ENCODE results near the gene TEX2. TPM values are rescaled to one million over a fixed set of nuclear protein-coding genes. Genes with fewer than 3 reads are reported as not detected.

Gene TEX2
- total RNA-seq, 6 donors from 2014 or later = 42.3 to 96.1 (median 53.4) TPM

- WGBS, 2 donors = 64 to 73% methylated on average over 12 of the region's 12 CpGs
- Histone ChIP-seq H3K27me3 (no peaks in the 10 kb centered on the region), H3K27ac (no peak overlapping the region), H3K36me3 (no peaks in the 10 kb centered on the region), H3K4me1 (peaks cover 39 to 64% (median 41%) of the 10 kb centered on the region in 4 donors), H3K4me3 (no peak overlapping the region), H3K9me3 (no peaks in the 10 kb centered on the region)
- TF ChIP-seq POLR2A (IDR thresholded peaks at IDR 0.05) (no peak), CTCF (IDR thresholded peaks at IDR 0.05) (no peak), EP300 (IDR thresholded peaks at IDR 0.05) (no peak), POLR2AphosphoS5 (IDR thresholded peaks at IDR 0.05) (no peak)
- no peak for DNase-seq
- no peak for ATAC-seq (ENCODE audit: low FRiP score in 2 of 2)
Measured at GRCh38 chr17:64110379-64111152, 152.5 kb downstream of the TEX2 start.

- Histone ChIP-seq H3K27ac (no peak overlapping the region), H3K36me3 (no peaks in the 10 kb centered on the region), H3K4me3 (no peak overlapping the region), H3K27me3 (no peaks in the 10 kb centered on the region), H3K9me3 (no peaks in the 10 kb centered on the region), H3K4me1 (peaks cover 30 to 54% (median 34%) of the 10 kb centered on the region in 4 donors)
- 85 to 92% methylated on average over 5 of the region's 5 CpGs for WGBS, 2 donors
- ATAC-seq (ENCODE audit: low FRiP score in 2 of 2) = no peak
- TF ChIP-seq POLR2AphosphoS5 (IDR thresholded peaks at IDR 0.05) (no peak), POLR2A (IDR thresholded peaks at IDR 0.05) (no peak), EP300 (IDR thresholded peaks at IDR 0.05) (no peak), CTCF (IDR thresholded peaks at IDR 0.05) (no peak)
- DNase-seq = no peak
Measured at GRCh38 chr17:64109400-64109799, 153.7 kb downstream of the TEX2 start.

- ATAC-seq (ENCODE audit: low FRiP score in 2 of 2) = no peak
- Histone ChIP-seq H3K27ac (peak overlapping the region in 1 of 4 donors; percentile 17), H3K4me3 (no peak overlapping the region), H3K9me3 (no peaks in the 10 kb centered on the region), H3K36me3 (no peaks in the 10 kb centered on the region), H3K4me1 (peaks cover 29 to 48% (median 41%) of the 10 kb centered on the region in 4 donors), H3K27me3 (no peaks in the 10 kb centered on the region)
- TF ChIP-seq POLR2A (IDR thresholded peaks at IDR 0.05) (no peak), EP300 (IDR thresholded peaks at IDR 0.05) (no peak), POLR2AphosphoS5 (IDR thresholded peaks at IDR 0.05) (no peak), CTCF (IDR thresholded peaks at IDR 0.05) (no peak)
- WGBS, 2 donors = 51 to 71% methylated on average over 5 of the region's 5 CpGs
- no peak for DNase-seq
Measured at GRCh38 chr17:64107500-64108236, 155.4 kb downstream of the TEX2 start.

- ATAC-seq (ENCODE audit: low FRiP score in 2 of 2) (no peak), DNase-seq (no peak)
- peaks cover 29 to 45% (median 40%) of the 10 kb centered on the region in 4 donors for H3K4me1 ChIP-seq
- no peaks in the 10 kb centered on the region for H3K9me3 ChIP-seq
- TF ChIP-seq EP300 (IDR thresholded peaks at IDR 0.05) (no peak), CTCF (IDR thresholded peaks at IDR 0.05) (no peak), POLR2AphosphoS5 (IDR thresholded peaks at IDR 0.05) (no peak), POLR2A (IDR thresholded peaks at IDR 0.05) (no peak)
- H3K27ac ChIP-seq = peak overlapping the region in 1 of 4 donors; percentile 17
- H3K4me3 ChIP-seq = no peak overlapping the region
- no peaks in the 10 kb centered on the region for H3K27me3 ChIP-seq
- WGBS, 2 donors = 97% methylated on average over 3 of the region's 3 CpGs
- no peaks in the 10 kb centered on the region for H3K36me3 ChIP-seq
Measured at GRCh38 chr17:64106918-64107317, 156.1 kb downstream of the TEX2 start.
